A549 (cell line): Measurements from ENCODE around the gene UBE2E2.

Experiments used
- EP300 ChIP-seq, 2 experiments: fragments of >200 bp; sonication (Bioruptor Twin); formaldehyde crosslinking; IDR thresholded peaks; 2 replicates in 1 of 2; 3 replicates in 1 of 2; pipeline ENCODE4 v1.6.1; 2016 to 2017
- ESRRA ChIP-seq: fragments of 150-350 bp; IDR thresholded peaks from 2 replicates; pipeline ENCODE4 v1.6.1; 2014; ENCODE audit warnings: mild to moderate bottlenecking, low read length, borderline replicate concordance
- JUN ChIP-seq, 2 experiments: fragments of >200 bp; sonication (Bioruptor Twin); formaldehyde crosslinking; IDR thresholded peaks; 2 replicates in 1 of 2; 3 replicates in 1 of 2; pipeline ENCODE4 v1.6.1; 2016 to 2017
- MAZ ChIP-seq: fragments of 150-350 bp; IDR thresholded peaks from 2 replicates; pipeline ENCODE4 v1.6.1; 2014; ENCODE audit warnings: antibody characterized with exemption, low read depth, low read length, borderline replicate concordance
- NR3C1 ChIP-seq: fragments of >200 bp; sonication (Bioruptor Twin); formaldehyde crosslinking; IDR thresholded peaks from 3 replicates; pipeline ENCODE4 v1.6.1; 2017
- POLR2A ChIP-seq: IDR thresholded peaks from 2 replicates; pipeline ENCODE4 v1.6.1; 2012; ENCODE audit warnings: mild to moderate bottlenecking, low read length
- TP53 ChIP-seq: fragments of 250-450 bp; sonication (Bioruptor Pico); IDR thresholded peaks from 2 replicates; pipeline ENCODE4 v1.5.0; 2021; ENCODE audit warnings: mild to moderate bottlenecking, moderate library complexity
- ZFP36 ChIP-seq: fragments of 450-650 bp; IDR thresholded peaks from 2 replicates; pipeline ENCODE4 v1.6.1; 2014; ENCODE audit warnings: borderline replicate concordance; ENCODE audit not compliant: partially characterized antibody
- TF ChIP-seq, protein P1 (sequence below): fragments of >200 bp; sonication (Bioruptor Twin); formaldehyde crosslinking; IDR thresholded peaks from 3 replicates; pipeline ENCODE4 v1.5.1; 2016
- TF ChIP-seq, protein P2 (sequence below): fragments of 250-450 bp; sonication (Bioruptor Pico); IDR thresholded peaks from 2 replicates; pipeline ENCODE4 v1.5.0; 2020; ENCODE audit warnings: low read depth, mild to moderate bottlenecking, moderate library complexity
- TF ChIP-seq, protein P3 (sequence below): fragments of 150-350 bp; IDR thresholded peaks from 2 replicates; pipeline ENCODE4 v1.6.1; 2014; ENCODE audit warnings: low read depth, mild to moderate bottlenecking, low read length
- TF ChIP-seq, protein P4 (sequence below): IDR thresholded peaks from 2 replicates; pipeline ENCODE4 v1.6.1; 2012

DNA sequence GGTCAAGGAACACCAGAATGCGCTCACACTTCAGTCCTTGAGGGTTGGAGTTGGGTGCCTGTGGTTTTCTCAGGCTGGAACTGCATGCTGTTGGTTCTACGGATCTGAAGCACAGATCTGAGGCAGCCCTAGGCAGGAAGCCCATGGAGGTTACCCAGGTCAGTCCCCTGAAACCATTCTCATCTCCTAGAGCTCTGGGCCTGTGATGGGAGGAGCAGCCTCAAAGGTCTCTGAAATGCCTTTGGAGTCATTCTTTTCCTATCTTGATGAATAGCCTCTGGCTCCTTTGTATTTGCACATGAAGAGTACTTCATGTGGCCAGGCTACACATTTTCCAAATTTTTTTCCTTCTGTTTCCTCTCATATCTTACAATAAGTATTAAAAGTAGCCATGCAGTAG lies 423.3 kb downstream of the UBE2E2 start:
- no peak for TF ChIP-seq JUN (IDR thresholded peaks at IDR 0.05)
- TF ChIP-seq, protein P1, sequence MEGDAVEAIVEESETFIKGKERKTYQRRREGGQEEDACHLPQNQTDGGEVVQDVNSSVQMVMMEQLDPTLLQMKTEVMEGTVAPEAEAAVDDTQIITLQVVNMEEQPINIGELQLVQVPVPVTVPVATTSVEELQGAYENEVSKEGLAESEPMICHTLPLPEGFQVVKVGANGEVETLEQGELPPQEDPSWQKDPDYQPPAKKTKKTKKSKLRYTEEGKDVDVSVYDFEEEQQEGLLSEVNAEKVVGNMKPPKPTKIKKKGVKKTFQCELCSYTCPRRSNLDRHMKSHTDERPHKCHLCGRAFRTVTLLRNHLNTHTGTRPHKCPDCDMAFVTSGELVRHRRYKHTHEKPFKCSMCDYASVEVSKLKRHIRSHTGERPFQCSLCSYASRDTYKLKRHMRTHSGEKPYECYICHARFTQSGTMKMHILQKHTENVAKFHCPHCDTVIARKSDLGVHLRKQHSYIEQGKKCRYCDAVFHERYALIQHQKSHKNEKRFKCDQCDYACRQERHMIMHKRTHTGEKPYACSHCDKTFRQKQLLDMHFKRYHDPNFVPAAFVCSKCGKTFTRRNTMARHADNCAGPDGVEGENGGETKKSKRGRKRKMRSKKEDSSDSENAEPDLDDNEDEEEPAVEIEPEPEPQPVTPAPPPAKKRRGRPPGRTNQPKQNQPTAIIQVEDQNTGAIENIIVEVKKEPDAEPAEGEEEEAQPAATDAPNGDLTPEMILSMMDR: no peak
- no peak for TF ChIP-seq POLR2A
- TF ChIP-seq ZFP36: no peak
- no peak for TF ChIP-seq TP53
- TF ChIP-seq EP300 (IDR thresholded peaks at IDR 0.05): no peak
- TF ChIP-seq NR3C1: no peak
- TF ChIP-seq, protein P2, sequence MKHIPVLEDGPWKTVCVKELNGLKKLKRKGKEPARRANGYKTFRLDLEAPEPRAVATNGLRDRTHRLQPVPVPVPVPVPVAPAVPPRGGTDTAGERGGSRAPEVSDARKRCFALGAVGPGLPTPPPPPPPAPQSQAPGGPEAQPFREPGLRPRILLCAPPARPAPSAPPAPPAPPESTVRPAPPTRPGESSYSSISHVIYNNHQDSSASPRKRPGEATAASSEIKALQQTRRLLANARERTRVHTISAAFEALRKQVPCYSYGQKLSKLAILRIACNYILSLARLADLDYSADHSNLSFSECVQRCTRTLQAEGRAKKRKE (CRISPR knock-in tag): no peak
- TF ChIP-seq, protein P3, sequence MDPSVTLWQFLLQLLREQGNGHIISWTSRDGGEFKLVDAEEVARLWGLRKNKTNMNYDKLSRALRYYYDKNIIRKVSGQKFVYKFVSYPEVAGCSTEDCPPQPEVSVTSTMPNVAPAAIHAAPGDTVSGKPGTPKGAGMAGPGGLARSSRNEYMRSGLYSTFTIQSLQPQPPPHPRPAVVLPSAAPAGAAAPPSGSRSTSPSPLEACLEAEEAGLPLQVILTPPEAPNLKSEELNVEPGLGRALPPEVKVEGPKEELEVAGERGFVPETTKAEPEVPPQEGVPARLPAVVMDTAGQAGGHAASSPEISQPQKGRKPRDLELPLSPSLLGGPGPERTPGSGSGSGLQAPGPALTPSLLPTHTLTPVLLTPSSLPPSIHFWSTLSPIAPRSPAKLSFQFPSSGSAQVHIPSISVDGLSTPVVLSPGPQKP: no peak
- no peak for TF ChIP-seq MAZ
- TF ChIP-seq, protein P4, sequence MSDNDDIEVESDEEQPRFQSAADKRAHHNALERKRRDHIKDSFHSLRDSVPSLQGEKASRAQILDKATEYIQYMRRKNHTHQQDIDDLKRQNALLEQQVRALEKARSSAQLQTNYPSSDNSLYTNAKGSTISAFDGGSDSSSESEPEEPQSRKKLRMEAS: no peak
- no peak for TF ChIP-seq ESRRA
